GM19328 (cell line): ENCODE results near the gene CAPN9.

ENCODE experiments used
- ATAC-seq: cut with Tn5 transposase; IDR thresholded peaks from one replicate; pipeline ENCODE4 v1.9.1; 2021; ENCODE audit warnings: mild to moderate bottlenecking, moderate library complexity; ENCODE audit not compliant: unreplicated experiment

Gene CAPN9

DNA sequence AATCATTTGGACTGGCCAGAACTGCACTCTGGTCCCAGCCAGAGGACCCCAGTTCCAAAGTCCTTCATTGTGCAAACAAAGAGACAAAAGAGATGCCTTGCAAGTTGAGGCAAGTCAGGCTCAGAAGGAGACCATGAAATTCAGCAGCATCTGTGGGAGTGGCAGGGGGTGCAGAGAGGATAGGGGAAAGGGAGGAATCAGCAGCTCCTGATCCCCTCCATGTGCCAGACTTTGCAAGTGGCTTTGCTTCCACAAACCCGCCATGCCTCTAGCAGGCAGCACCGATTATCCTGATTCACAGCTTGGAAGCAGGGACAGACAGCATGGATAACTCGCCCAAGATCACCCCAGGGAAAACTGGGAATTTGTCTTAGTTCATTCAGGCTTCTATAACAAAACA, 2.1 kb upstream of the CAPN9 start:
- ATAC-seq = no peak

DNA sequence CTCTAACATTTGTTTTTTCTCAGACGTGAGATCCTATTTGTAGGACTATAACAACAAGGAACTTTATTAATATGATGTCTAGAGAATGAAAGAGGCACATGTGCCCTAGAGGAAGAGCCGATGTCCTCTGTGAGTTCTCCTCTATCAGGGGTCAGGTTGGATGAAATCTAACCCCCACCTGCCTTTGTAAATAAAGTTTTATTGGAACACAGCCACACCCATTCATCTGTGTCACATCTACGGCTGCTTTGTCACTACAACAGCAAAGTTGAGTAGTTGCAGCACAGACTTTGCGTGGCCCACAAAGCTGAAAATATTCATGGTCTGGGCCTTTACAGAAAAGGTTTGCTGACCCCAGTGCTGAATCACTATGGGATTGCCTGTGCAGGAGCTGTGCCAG, 571 bp upstream of the CAPN9 start:
- ATAC-seq = no peak

DNA sequence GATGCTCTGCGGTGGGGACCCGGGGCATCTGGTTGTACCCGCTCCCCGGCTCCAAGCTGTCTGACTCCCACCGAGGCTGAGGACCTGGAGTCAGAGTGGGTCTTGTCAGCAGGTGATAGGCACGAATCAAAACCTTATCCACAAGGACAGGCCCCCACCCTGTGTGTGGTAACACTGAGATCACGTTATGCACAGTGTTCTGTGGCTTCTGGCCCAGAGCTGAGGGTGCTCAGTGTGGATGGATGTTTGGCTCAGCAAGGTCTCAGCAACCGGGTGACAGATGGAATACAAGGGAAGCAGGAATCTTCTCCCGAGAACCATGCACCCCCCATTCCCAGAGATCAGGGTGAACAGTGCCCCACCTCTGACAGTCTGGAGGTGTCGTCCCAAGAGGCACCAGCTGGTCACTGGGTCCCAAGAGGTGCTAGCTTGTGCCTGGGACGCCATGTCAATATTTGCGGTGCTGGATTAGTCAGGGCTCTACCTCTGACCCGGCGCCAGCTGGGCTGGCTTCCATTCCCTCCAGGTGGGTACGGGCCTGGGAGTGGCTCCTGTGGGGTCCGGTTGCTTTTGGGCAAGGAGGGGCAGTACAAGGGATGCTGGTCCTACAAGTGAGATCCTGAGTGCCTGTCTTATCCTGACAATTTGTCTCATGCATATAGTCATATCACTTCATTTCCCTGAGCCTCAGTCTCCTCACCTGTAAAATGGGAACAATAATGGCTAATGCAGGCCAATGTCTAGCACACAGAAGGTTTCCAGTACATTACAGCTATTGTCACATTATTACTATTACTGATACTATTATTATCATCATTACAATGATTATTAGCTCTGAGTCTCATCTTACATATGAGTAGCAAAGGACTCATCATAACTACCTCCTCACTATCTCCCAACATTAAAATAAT, 957 bp downstream of the CAPN9 start:
- no peak for ATAC-seq

DNA sequence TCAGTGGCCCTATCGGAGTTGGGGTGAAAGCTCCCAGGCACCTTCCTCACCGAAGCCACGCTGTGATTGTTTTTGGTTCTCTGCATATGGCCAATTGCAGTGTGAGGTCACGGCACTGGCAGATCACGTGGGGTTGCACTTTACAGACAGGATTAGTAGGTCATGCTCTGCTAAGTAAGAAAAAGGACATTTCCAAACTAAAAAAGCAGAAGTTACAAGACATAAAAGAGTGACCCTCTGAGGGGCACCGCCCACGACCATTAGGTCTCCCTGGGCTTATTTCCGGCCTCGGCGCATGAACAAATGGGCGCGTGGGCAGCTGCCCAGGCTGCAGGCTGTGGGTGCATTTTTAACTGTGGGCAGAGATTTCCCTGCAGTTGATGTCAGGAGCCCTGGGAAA, 2.0 kb downstream of the CAPN9 start:
- ATAC-seq = peak; percentile 75

DNA sequence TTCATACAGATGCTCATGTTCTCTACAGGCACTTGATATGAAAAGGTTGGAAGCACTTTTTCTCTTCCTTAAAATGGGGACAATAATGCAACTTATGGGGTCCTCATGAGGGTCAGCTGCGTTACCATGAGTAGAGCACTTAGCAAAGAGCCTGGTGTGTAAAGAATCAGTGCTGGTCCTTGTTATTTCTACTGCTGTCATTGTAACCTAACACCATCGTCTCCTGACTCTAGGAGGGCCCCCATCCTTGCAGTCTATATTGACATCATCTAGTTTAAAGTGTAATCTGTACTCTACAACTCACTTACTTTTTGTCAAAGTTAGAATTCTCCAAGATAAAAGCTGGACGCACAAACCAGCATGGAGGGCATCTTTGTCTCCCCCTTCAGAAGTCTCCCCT, 2.4 kb downstream of the CAPN9 start:
- no peak for ATAC-seq

DNA sequence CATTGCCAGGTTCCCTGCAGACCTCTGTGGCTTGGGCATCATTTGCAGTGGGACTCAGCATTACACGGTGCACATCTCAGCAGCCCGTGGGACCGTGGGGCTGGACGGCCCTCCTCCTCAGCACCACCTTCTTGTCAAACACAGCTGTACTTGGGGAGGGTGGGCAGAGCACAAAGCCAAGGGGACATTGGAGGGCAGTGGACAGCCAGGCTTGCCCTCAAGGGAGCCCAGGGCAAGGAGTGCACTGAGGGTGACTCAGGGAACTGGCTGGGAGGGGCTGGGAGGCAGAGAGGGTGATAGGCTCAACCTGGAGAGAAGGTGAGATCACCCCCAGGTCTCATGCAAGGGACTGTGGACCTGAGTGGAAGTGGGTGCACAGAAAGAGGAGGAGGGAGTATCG, 3.4 kb downstream of the CAPN9 start:
- no peak for ATAC-seq

DNA sequence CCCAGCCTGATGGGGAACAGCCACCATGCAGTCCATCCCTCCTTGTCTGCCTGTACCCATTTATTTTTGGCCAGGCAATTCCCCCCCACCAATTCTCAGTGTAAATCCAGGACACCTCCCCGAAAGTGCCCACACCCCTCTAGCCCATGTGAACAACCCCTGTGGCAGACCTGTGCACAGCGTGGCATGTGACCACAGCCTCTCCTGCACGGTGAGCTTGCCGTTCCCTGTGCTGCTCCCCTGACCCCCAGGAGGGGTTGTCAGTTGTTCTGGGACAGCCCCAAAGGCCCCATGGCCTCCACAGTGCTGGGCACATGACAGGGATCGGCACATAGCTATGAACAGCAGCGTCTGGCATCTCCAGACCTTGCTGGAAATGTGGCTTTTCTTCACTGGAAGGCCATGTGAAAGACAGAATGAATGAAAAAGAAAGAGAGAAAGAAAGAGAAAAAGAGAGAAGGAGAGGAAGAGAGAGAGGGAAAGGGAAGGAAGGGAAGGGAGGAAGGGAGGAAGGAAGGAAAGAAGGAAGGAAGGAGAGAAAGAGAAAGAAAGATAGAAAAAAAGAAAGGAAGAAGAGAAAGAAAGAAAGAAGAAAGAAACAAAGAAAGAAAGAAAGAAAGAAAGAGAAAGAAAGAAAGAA, 3.9 kb downstream of the CAPN9 start:
- no peak for ATAC-seq

DNA sequence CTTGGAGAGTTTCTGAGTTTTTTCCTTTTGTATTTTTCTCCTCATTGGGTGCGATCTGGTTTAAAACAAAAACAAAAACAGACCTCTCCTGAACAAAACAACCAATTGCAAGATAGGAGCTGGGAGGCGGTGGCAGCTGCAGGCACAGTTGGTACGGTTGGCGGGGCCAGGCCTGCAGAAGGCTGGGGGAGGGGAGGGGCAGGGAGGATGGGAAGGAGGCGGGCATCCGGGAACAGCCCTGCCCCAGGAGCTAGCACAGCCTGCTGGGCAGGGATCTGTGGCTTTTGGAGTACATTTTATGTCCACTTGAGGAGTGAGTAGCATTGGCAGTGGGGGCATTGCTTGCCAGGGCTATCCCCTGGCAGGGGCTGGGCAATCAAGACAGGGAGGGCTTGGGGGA, 5.2 kb downstream of the CAPN9 start:
- ATAC-seq = no peak

DNA sequence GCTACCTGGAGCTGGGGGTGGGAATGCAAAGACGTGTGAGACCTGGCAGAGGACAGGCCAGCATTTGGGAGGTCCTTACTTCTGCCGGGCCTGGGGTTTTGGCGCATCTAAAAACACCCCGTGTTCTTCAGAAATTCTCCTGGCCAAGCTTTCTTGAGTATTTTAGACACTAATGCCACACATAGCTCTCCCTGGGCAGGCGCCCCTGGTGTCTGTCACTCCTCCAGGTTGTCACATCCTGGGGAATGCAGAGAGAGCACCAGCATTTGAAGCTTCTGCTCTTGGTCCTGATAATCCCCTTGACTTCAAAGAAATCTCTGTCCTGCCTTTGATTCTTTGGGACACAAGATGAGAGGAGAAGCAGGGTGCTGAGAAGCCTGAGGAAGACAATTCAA, 6.0 kb downstream of the CAPN9 start:
- no peak for ATAC-seq

DNA sequence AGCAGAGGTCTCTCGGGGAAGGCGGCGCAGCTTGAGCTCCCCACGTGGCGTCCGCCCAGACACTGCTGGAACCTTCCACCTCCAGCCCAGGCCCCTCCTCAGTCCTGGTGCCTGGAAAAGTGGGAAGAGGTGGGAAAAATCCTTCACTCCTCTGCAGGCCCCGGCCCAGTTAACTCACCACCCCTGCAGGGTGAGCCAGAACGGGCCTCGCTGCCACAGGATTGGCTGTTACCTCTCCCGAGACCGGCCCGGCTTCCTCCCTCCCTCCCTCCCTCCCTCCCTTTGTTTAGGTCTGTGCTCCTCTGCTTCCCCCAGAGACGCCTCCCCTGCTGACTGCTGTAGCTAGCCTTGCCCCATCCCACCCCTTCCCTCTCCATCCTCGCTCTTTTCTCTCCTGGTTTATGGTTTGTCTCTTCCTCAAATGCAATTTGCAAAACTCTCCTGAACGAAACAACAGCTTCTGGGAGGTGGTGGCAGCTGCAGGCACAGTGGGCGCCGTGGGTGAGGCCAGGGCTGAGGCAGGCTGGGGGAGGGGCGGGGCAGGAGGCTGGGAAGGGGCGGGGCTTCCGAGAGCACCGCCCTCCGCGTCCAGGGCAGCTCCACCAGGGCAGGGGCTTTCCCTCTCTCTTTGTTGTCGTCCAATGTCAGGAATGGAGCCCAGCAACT, 6.5 kb downstream of the CAPN9 start:
- ATAC-seq = no peak

DNA sequence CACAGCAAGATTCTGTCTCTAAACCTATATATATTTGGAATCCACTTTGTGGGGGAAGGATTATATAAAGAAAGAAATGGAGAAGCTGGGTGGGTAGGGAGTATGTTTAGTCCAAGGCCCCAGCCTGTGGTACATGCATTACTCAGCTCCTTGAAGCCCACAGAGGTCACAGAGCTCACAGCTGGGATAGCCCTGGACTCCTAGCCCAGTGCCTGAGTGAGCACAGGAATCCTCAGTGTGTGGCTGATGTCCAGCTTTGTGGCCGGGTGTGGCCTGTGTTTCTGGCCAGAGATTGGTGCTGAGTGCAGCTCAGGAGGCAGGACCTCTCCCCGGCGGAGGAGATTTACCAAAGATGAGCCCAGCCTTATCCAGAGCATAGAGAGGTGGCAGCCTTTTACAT, 7.6 kb downstream of the CAPN9 start:
- no peak for ATAC-seq

DNA sequence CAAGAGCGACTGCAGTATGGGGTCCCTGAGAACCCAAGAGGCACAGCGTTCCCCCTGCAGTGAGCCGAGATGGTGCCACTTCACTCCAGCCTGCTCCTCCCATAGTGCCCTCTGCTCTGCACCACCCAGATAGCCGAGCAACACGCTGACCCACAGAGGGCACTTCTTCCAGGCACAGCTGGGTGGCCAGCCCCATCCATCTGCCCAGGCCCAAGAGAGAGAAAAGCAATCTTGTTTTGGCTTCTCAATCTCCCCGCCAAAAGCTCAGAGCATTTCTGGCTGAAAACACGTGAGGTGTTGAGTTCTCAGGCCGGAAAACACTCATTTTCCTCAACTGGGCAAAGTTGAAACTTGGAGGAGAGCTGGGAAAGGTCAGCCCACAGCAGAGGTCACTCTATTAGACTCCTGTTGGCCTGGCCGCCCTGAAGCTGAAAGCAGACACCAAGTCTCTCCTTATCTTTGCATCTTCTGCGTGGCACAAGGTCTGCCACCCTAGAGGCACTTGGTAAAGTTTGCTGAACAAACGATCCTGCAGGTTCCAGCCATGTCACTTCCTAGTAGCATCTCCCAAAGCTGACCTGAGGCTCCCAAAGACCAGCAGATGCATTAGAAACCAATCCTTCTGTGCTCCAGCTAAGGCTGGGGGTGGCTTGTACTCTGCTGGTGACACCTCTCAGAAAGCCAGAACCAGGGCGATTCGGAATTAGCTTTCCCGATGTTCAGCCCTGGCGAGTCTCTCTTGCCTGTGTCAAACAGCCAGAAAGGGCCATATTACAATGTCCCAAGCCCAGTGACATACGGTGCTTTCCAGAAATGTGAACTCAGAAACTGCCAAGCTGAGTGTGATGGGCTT, 10.9 kb downstream of the CAPN9 start:
- no peak for ATAC-seq

DNA sequence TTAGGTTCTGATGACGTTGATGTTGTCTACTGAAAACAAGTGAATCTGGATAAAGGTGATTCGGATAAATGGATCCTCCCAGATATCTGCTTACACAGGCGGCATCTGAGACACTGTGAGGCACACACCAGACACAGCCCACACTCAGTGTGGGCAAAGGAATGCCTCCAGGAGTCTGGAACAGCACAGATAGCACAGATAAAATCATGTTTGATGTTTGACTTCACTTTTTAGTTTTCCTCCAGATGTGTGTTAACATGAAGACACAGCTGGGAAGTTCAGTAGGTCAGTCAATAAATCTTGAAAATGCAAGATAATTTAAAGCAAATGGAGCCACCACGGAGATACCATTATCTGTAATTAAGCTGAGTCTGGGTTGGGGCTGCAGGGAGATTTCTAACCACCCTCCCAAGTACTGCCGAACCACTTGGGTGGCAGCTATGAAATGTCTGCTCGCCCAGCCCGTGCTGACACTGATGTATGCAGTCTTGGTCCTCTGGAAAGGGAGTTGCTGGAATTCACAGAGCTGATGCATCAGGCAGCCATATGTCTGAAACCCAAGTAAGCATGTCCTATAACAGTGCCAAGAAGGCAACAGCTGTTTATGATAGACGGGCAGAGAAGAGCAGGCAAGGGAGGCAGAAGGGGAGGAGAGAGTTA, 11.7 kb downstream of the CAPN9 start:
- ATAC-seq = no peak

DNA sequence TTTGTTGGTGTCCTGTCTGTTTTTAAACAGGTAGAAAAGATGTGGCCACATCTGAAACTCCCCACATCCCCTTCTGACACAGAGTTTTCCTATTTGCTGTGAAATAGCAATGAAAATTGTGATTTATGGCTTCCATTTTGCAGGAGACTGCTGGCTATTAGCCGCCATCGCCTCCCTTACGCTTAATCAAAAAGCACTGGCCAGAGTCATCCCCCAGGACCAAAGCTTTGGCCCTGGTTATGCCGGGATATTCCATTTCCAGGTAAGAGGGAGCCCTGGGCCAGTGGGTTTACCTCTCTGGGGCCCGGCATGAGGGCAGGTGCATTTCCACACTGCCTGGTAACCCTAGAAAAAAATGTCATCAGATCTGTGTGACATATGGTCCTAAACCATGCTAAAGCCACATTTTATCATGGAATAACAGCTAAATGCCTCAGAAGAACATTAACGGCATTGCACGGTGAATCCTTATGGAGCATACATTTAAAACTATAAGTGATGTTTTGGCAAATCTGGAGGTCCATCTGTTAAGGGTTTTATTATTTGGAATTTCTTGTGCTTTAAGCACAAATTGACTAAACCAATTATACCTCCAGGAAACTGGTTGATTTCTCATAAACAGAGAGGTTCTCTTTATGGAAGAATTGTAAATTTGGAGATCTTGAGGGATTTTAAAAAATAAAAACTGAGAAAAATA, 12.3 kb downstream of the CAPN9 start:
- ATAC-seq = no peak

DNA sequence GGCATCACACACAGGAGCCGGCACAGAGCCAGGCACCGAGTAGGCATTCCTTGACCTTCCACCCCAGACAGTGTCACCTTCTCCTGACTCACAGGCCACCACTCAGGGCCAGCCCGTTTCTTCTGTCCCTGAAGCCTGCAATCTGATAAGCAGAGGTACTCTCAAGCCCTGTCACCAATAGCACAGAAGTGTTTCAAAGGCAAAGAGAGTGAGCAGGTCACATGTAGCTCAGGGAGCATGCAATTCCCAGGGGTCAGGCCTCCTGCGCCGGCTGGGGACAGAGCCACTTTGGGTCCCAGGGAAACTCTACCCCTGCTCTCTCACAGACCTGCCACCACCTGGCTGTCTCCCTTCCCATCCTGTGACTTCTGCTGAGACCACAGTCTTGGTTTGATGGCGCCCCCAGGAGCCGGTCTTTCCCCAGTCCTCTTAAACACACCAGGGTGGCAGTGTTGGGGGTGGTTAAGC, 13.2 kb downstream of the CAPN9 start:
- no peak for ATAC-seq

DNA sequence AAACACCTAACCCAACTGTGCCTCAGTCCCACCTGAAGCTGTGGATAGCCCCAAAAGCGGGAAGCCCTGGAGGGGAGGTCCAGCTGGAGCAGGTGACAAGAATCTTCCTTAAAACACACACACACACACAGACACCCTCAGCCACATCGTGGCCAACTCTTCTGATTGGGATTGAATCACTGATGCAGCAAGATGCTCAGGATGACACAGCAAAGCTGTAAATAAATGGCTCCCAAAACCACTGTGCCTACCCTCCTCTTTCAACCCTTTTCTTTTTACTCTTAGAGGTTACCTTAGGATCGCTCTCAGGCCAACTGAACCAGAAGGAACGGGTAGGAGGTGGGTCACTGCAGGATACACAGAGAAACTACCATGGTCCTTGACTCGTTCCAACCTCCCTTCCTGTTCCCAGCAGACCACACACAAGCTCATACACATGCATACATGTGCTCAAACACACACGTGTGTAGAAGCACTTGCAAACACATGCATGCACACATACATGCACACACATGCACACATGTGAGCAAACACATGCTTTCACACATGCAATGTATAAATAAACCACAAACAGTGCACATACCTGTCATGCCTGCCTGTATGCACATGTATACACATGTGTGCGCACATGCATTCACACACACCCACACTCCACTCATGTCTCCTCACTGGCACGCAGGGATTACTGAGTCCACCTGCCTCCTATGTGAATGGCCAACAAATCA, 14.4 kb downstream of the CAPN9 start:
- no peak for ATAC-seq

DNA sequence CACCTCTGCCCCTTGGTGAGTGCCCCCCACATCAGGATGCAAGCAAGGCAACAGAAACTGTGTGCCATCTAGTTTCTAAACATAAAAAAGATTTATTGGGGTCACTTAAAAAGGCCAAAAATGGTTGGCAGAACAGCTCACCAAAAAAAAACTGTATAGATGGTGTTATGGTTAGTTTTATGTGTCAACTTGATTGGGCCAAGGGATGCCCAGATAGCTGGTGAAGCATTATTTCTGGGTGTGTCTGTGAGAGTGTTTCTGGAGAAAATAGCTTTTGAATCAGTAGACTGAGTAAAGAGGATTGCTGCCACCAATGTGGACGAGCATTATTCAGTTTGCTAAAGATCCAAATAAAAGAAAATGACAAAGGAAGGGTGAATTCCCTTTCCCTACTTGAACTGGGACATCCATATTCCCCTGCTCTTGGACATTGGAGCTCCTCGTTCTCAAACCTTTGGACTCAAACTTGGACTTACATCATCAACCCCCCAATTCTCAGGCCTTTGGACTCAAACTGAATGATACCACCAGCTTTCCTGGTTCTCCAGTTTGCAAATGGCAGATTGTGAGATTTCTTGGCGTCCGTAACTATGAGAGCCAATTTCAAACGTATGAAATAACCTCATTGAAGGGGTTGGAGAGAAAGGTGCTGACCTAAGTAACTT, 16.9 kb downstream of the CAPN9 start:
- no peak for ATAC-seq

DNA sequence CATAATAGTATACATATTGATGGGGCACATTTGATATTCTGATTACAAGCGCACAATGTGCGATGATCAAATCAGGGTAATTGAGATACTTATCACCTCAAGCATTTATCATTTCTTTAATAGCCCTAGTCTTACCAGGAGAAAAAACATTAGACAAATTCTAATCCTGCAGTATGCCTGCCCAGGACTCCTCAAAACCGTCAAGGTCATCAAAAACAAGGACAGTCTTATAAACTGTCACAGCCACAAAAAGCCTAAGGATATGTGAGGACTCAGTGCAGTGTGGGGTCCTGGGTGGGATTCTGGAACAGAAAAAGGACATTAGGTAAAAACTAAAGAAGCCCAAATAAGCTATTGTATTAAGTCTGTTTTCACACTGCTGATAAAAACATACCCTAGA, 19.1 kb downstream of the CAPN9 start:
- no peak for ATAC-seq
